HG02642 (cell line): Measurements from ENCODE around the gene HOXB9.
A peak's percentile ranks its signal among the peaks of the same experiment; 100 is the strongest.

Experiments used
- ATAC-seq: cut with Tn5 transposase; IDR thresholded peaks from one replicate; pipeline ENCODE4 v1.9.1; 2021; ENCODE audit warnings: mild to moderate bottlenecking; ENCODE audit not compliant: unreplicated experiment, poor library complexity

Gene HOXB9

GRCh38 chr17:48600244-48601098 is 25.7 kb downstream of the HOXB9 start:
- no peak for ATAC-seq

- no peak for ATAC-seq
These were observed 26.8 kb downstream of the HOXB9 start for GRCh38 chr17:48599354-48599753.

- no peak for ATAC-seq
These were observed 27.4 kb downstream of the HOXB9 start for GRCh38 chr17:48598736-48599135.

- ATAC-seq: no peak
These were observed 28.2 kb downstream of the HOXB9 start for GRCh38 chr17:48597778-48598631.

- no peak for ATAC-seq
These were observed 28.7 kb downstream of the HOXB9 start for GRCh38 chr17:48597528-48597777.

GRCh38 chr17:48596735-48597527 is 29.2 kb downstream of the HOXB9 start:
- no peak for ATAC-seq

GRCh38 chr17:48596000-48596734 is 30.0 kb downstream of the HOXB9 start:
- ATAC-seq: no peak

- ATAC-seq: no peak
These were observed 30.7 kb downstream of the HOXB9 start for GRCh38 chr17:48595278-48595999.

- ATAC-seq: no peak
These were observed 31.4 kb downstream of the HOXB9 start for GRCh38 chr17:48594538-48595277.

GRCh38 chr17:48593840-48594537 is 32.2 kb downstream of the HOXB9 start:
- peak; percentile 34 for ATAC-seq

GRCh38 chr17:48593126-48593829 is 32.9 kb downstream of the HOXB9 start, which contains the start of gene HOXB5:
HOXB5 (minus strand) TSS chr17:48593779; CDS start chr17:48593682, 97 bp downstream.
- ATAC-seq: no peak

- no peak for ATAC-seq
These were observed 33.6 kb downstream of the HOXB9 start for GRCh38 chr17:48592577-48592976.

- no peak for ATAC-seq
These were observed 34.1 kb downstream of the HOXB9 start for GRCh38 chr17:48592057-48592514.

GRCh38 chr17:48591255-48592056 is 34.7 kb downstream of the HOXB9 start:
- ATAC-seq: no peak

- ATAC-seq: no peak
These were observed 35.5 kb downstream of the HOXB9 start for GRCh38 chr17:48590607-48591161.

- ATAC-seq: no peak
These were observed 36.1 kb downstream of the HOXB9 start, which contains the start of gene HOXB3 for GRCh38 chr17:48589831-48590606. HOXB3 (minus strand) TSS chr17:48590241; CDS start chr17:48552474, 37,767 bp downstream.
